A549 treated with GW870086 at 1 μM for 4 hours (cell line): Measurements from ENCODE around the gene DUOX2. TPM values are rescaled to one million over a fixed set of nuclear protein-coding genes. Genes with fewer than 3 reads are reported as not detected.

Experiments used
- total RNA-seq: library from RNA; stranded (reverse); fragments of 200-300 nt; extraction: Qiagen RNA extraction; gene quantifications from 5 replicates; pipeline ENCODE4 v1.2.3, GENCODE V29; 2022; ENCODE audit warnings: low read depth

Gene DUOX2
- 0.01 to 0.03 TPM (median 0.03 TPM) in 4 of 5 replicates, not detected in the other for total RNA-seq

GRCh38 chr15:45114076-45114750, at the start of gene DUOX2, which contains the start of gene DUOXA2:
TSS of gene DUOX2 (minus strand) at chr15:45114172. CDS start at chr15:45113411, 761 bp downstream.
TSS of gene DUOXA2 (plus strand) at chr15:45114326. CDS start at chr15:45114606, 280 bp downstream.

GRCh38 chr15:45129651-45130129, 15.7 kb upstream of the DUOX2 start, which contains the start of the genes DUOX1 and DUOXA1:
TSS of gene DUOX1 (plus strand) at chr15:45129994. CDS start at chr15:45131967, 1,973 bp downstream.
TSS of gene DUOXA1 (minus strand) at chr15:45129879. CDS start at chr15:45123014, 6,865 bp downstream.

Other genes starting within 250 kb of the DUOX2 start
- not detected in 5 replicates for gene TERB2, start 157.5 kb downstream of the DUOX2 start, total RNA-seq
- gene SORD, start 91.0 kb downstream of the DUOX2 start, total RNA-seq: 30.5 to 36.1 TPM (median 32.7 TPM) in 5 replicates
- gene DUOXA2, start 154 bp upstream of the DUOX2 start, total RNA-seq: not detected in 5 replicates
- 0.09 to 0.19 TPM (median 0.11 TPM) in 4 of 5 replicates, not detected in the other for gene DUOXA1, start 15.7 kb upstream of the DUOX2 start, total RNA-seq
- gene DUOX1, start 15.8 kb upstream of the DUOX2 start, total RNA-seq: not detected in 5 replicates
- gene SHF, start 73.8 kb upstream of the DUOX2 start, total RNA-seq: 0.35 to 1.0 TPM (median 0.80 TPM) in 5 replicates
- not detected in 5 replicates for gene SLC28A2, start 138.1 kb upstream of the DUOX2 start, total RNA-seq